HG03520 (cell line): ENCODE measurements around the gene CELF5.

ENCODE experiments used
- ATAC-seq: cut with Tn5 transposase; IDR thresholded peaks from one replicate; pipeline ENCODE4 v1.9.1; 2021; ENCODE audit warnings: mild to moderate bottlenecking, moderate library complexity; ENCODE audit not compliant: unreplicated experiment

The CELF5 gene

GRCh38 chr19:3270902-3271301 is 46.4 kb downstream of the CELF5 start:
- ATAC-seq, result no peak

GRCh38 chr19:3272401-3272931 is 48.0 kb downstream of the CELF5 start:
- ATAC-seq, result no peak

GRCh38 chr19:3272952-3273351 is 48.5 kb downstream of the CELF5 start:
- ATAC-seq, result no peak

- no peak for ATAC-seq
These were observed 49.9 kb downstream of the CELF5 start for GRCh38 chr19:3274245-3274941.

GRCh38 chr19:3274942-3275582 is 50.6 kb downstream of the CELF5 start:
- no peak for ATAC-seq

- ATAC-seq, result no peak
These were observed 51.3 kb downstream of the CELF5 start for GRCh38 chr19:3275583-3276340.

GRCh38 chr19:3276341-3276799 is 51.9 kb downstream of the CELF5 start:
- no peak for ATAC-seq

- ATAC-seq, result no peak
These were observed 53.2 kb downstream of the CELF5 start for GRCh38 chr19:3277649-3278048.

- no peak for ATAC-seq
These were observed 53.8 kb downstream of the CELF5 start for GRCh38 chr19:3278294-3278693.

GRCh38 chr19:3278749-3279148 is 54.3 kb downstream of the CELF5 start:
- ATAC-seq, result no peak

GRCh38 chr19:3279306-3279705 is 54.8 kb downstream of the CELF5 start:
- no peak for ATAC-seq

- no peak for ATAC-seq
These were observed 56.6 kb downstream of the CELF5 start for GRCh38 chr19:3281026-3281425.

- no peak for ATAC-seq
These were observed 57.7 kb downstream of the CELF5 start for GRCh38 chr19:3282155-3282554.

GRCh38 chr19:3282564-3282963 is 58.1 kb downstream of the CELF5 start:
- no peak for ATAC-seq

- ATAC-seq, result no peak
These were observed 58.8 kb downstream of the CELF5 start for GRCh38 chr19:3283246-3283751.

- no peak for ATAC-seq
These were observed 59.6 kb downstream of the CELF5 start for GRCh38 chr19:3283886-3284657.

- ATAC-seq, result no peak
These were observed 60.5 kb downstream of the CELF5 start for GRCh38 chr19:3284759-3285646.

GRCh38 chr19:3285647-3286176 is 61.3 kb downstream of the CELF5 start:
- no peak for ATAC-seq

- no peak for ATAC-seq
These were observed 63.4 kb downstream of the CELF5 start for GRCh38 chr19:3287814-3288213.
